GM23338 (cell line): Measurements from ENCODE around the gene HMHB1.

Experiments used
- CREB1 ChIP-seq: fragments of 250-450 bp; sonication (Bioruptor Pico); IDR thresholded peaks from 2 replicates; pipeline ENCODE4 v1.5.0; 2020; ENCODE audit warnings: low read depth, mild to moderate bottlenecking, moderate library complexity
- EZH2 ChIP-seq: fragments of 200-600 bp; sonication (generic); IDR thresholded peaks from one replicate; pipeline ENCODE4 v1.8.0; 2017; ENCODE audit warnings: antibody characterized with exemption, mild to moderate bottlenecking, low read depth; ENCODE audit not compliant: unreplicated experiment
- EZH2phosphoT487 ChIP-seq: fragments of 200-600 bp; sonication (generic); IDR thresholded peaks from one replicate; pipeline ENCODE4 v1.8.1; 2018; ENCODE audit warnings: antibody characterized with exemption; ENCODE audit not compliant: unreplicated experiment
- JUNB ChIP-seq: IDR thresholded peaks from one replicate; pipeline ENCODE4 v1.6.1; 2016; ENCODE audit warnings: antibody characterized with exemption; ENCODE audit not compliant: unreplicated experiment
- POLR2AphosphoS5 ChIP-seq: IDR thresholded peaks from 2 replicates; pipeline ENCODE4 v1.6.1; 2016; ENCODE audit warnings: antibody characterized with exemption, low read depth
- ZNF331 ChIP-seq: fragments of 250-450 bp; sonication (Bioruptor Pico); IDR thresholded peaks from 2 replicates; pipeline ENCODE4 v1.5.0; 2020; ENCODE audit warnings: low read depth, mild to moderate bottlenecking, moderate library complexity
- TF ChIP-seq, protein P1 (sequence below), 2 experiments: fragments of 200-600 bp in 1 of 2; sonication (generic) in 1 of 2; conservative IDR thresholded peaks; 2 replicates each; pipeline versions ENCODE4 v1.5.1 to v1.6.1; 2016 to 2017; ENCODE audit warnings: antibody characterized with exemption in 2 of 2, low read depth in 2 of 2, mild to moderate bottlenecking in 2 of 2, moderate library complexity in 1 of 2

DNA sequence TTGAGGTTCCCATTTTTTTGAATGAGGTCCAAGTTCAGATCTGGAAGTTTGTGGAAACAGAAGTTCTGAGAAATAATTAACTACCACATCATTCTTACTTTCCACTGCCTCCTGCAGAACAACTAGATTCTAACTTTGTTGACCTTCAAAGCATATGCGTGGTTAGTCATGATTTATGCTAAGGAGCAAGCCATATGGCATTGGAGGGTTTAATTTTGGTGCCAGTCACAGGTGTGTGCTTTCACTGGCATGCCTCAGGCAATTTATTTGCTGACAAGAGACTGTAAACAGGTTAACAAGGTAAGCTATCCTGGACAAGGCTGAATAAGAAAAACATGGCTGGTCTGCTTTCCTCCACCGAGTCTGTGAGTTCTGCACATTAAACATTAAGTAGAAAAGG, 31.5 kb downstream of the HMHB1 start:
- no peak for TF ChIP-seq POLR2AphosphoS5
- TF ChIP-seq EZH2, result no peak
- TF ChIP-seq, protein P1, sequence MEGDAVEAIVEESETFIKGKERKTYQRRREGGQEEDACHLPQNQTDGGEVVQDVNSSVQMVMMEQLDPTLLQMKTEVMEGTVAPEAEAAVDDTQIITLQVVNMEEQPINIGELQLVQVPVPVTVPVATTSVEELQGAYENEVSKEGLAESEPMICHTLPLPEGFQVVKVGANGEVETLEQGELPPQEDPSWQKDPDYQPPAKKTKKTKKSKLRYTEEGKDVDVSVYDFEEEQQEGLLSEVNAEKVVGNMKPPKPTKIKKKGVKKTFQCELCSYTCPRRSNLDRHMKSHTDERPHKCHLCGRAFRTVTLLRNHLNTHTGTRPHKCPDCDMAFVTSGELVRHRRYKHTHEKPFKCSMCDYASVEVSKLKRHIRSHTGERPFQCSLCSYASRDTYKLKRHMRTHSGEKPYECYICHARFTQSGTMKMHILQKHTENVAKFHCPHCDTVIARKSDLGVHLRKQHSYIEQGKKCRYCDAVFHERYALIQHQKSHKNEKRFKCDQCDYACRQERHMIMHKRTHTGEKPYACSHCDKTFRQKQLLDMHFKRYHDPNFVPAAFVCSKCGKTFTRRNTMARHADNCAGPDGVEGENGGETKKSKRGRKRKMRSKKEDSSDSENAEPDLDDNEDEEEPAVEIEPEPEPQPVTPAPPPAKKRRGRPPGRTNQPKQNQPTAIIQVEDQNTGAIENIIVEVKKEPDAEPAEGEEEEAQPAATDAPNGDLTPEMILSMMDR (conservative IDR thresholded peaks at IDR 0.05; ENCODE audit: low read depth in 2 of 2), result no peak
- TF ChIP-seq CREB1 (CRISPR knock-in tag), result no peak
- no peak for TF ChIP-seq JUNB
- no peak for TF ChIP-seq EZH2phosphoT487
- TF ChIP-seq ZNF331 (CRISPR knock-in tag), result no peak
